HCT116 (cell line): ENCODE results near the gene ETF1. TPM values are rescaled to one million over a fixed set of nuclear protein-coding genes. Genes with fewer than 3 reads are reported as not detected.
A peak's percentile ranks its signal among the peaks of the same experiment; 100 is the strongest.

Source experiments
- ATAC-seq: fragments of 200-7000 bp; cut with Tn5 transposase; 2 replicates; pipeline ENCODE4 v1.9.1; 2020; ENCODE audit warnings: mild to moderate bottlenecking, moderate library complexity
- BruUV-seq: library from RNA; stranded (reverse); fragments of 400-500 nt; replicated peaks from 2 replicates; lab custom pipeline; 2021; lab: Mats Ljungman, UMichigan
- CTCF ChIA-PET: fragments of 300-600 bp; sonication (Branson Sonifier 250); formaldehyde crosslinking; loops from one replicate; lab custom pipeline; 2021; ENCODE audit warnings: antibody characterized with exemption; lab: Charles Lee
- POLR2A ChIA-PET: fragments of 300-600, 350-600 bp; sonication (Branson Sonifier 250); formaldehyde crosslinking; loops from one replicate; lab custom pipeline; 2021; ENCODE audit warnings: antibody characterized with exemption; lab: Charles Lee
- RAD21 ChIA-PET, 2 experiments: fragments of 300-600 bp; sonication (Branson Sonifier 250); formaldehyde crosslinking; loops; one replicate each; lab custom pipeline; 2023; ENCODE audit warnings: low total read pairs in 2 of 2; ENCODE audit not compliant: uncharacterized antibody in 2 of 2, unreplicated experiment in 2 of 2, low non-redundant PET in 1 of 2; lab: Charles Lee
- DNase-seq: peaks from one replicate; pipeline ENCODE4 v3.0.0-alpha.2; 2010; ENCODE audit warnings: low read depth, low spot score
- H2AFZ ChIP-seq: fragments of 200-600 bp; shearing (Covaris generic), sonication (generic); 2 replicates; pipeline ENCODE4 v1.6.1; 2017; ENCODE audit warnings: low read depth, mixed run types, mixed read lengths, antibody characterized with exemption, low read length; ENCODE audit not compliant: poor library complexity, severe bottlenecking
- H3K27ac ChIP-seq: 2 replicates; pipeline ENCODE4 v1.5.1; 2012; ENCODE audit warnings: low read depth, low read length
- H3K27me3 ChIP-seq: fragments of 200-600 bp; sonication (generic); 2 replicates; pipeline ENCODE4 v1.6.1; 2016; ENCODE audit warnings: mixed run types, low read length, mixed read lengths; ENCODE audit not compliant: insufficient read depth
- H3K36me3 ChIP-seq, 2 experiments: fragments of 200-500 bp in 1 of 2; fragments of 200-600 bp in 1 of 2; sonication (Bioruptor generic) in 1 of 2; sonication (generic) in 1 of 2; 2 replicates each; pipeline versions ENCODE4 v1.5.1 to v1.6.1; 2014 to 2016; ENCODE audit warnings: low read length in 2 of 2, inconsistent platforms in 1 of 2, mixed read lengths in 1 of 2, mixed run types in 1 of 2; ENCODE audit not compliant: insufficient read depth in 2 of 2, control insufficient read depth in 1 of 2
- H3K4me1 ChIP-seq, 2 experiments: fragments of 200-600 bp in 1 of 2; sonication (generic) in 1 of 2; 2 replicates each; pipeline versions ENCODE4 v1.5.1 to v1.6.1; 2012 to 2017; ENCODE audit warnings: low read length in 2 of 2, inconsistent platforms in 1 of 2, mild to moderate bottlenecking in 1 of 2, mixed read lengths in 1 of 2, mixed run types in 1 of 2, moderate library complexity in 1 of 2; ENCODE audit not compliant: insufficient read depth in 2 of 2, control insufficient read depth in 1 of 2
- H3K4me2 ChIP-seq: fragments of 200-600 bp; sonication (generic); 2 replicates; pipeline ENCODE4 v1.6.1; 2017; ENCODE audit warnings: mixed run types, low read length, mixed read lengths
- H3K4me3 ChIP-seq, 2 experiments: fragments of 200-600 bp in 1 of 2; sonication (generic) in 1 of 2; replicated peaks in 1 of 2; 2 replicates each; pipeline ENCODE4 v1.5.1; 2011 to 2016; ENCODE audit warnings: low read length in 2 of 2, control low read depth in 1 of 2, low read depth in 1 of 2, mild to moderate bottlenecking in 1 of 2, mixed read lengths in 1 of 2, mixed run types in 1 of 2
- H3K79me2 ChIP-seq: fragments of 200-600 bp; sonication (generic); 2 replicates; pipeline ENCODE4 v1.6.1; 2017; ENCODE audit warnings: mild to moderate bottlenecking, mixed run types, low read length, moderate library complexity, mixed read lengths; ENCODE audit not compliant: insufficient read depth
- H3K9ac ChIP-seq: fragments of 200-600 bp; sonication (generic); 2 replicates; pipeline ENCODE4 v1.6.1; 2016; ENCODE audit warnings: low read length, mixed read lengths
- H3K9me2 ChIP-seq: fragments of 200-600 bp; sonication (generic), shearing (Covaris generic); 2 replicates; pipeline ENCODE4 v1.6.1; 2017; ENCODE audit warnings: mixed run types, mild to moderate bottlenecking, moderate library complexity; ENCODE audit not compliant: insufficient read depth
- H3K9me3 ChIP-seq, 2 experiments: fragments of 200-500 bp in 1 of 2; fragments of 200-600 bp in 1 of 2; sonication (Bioruptor generic) in 1 of 2; sonication (generic) in 1 of 2; 2 replicates each; pipeline ENCODE4 v1.6.1; 2014 to 2017; ENCODE audit warnings: low read length in 2 of 2, mixed read lengths in 2 of 2, inconsistent platforms in 1 of 2, low read depth in 1 of 2, mild to moderate bottlenecking in 1 of 2, mixed run types in 1 of 2, moderate library complexity in 1 of 2; ENCODE audit not compliant: control insufficient read depth in 1 of 2, insufficient read depth in 1 of 2
- H4K20me1 ChIP-seq: fragments of 200-600 bp; sonication (generic), shearing (Covaris generic); 2 replicates; pipeline ENCODE4 v1.6.1; 2017; ENCODE audit warnings: mixed run types, mild to moderate bottlenecking, moderate library complexity; ENCODE audit not compliant: insufficient read depth
- CBX3 ChIP-seq: IDR thresholded peaks from 2 replicates; pipeline ENCODE4 v1.6.1; 2012; ENCODE audit warnings: low read depth
- CEBPB ChIP-seq: IDR thresholded peaks from 2 replicates; pipeline ENCODE4 v1.6.1; 2012; ENCODE audit warnings: low read depth
- EGR1 ChIP-seq: IDR thresholded peaks from 2 replicates; pipeline ENCODE4 v1.6.1; 2012; ENCODE audit warnings: low read depth
- EZH2phosphoT487 ChIP-seq: fragments of 200-600 bp; IDR thresholded peaks from 2 replicates; pipeline ENCODE4 v1.6.1; 2018; ENCODE audit warnings: antibody characterized with exemption, borderline replicate concordance
- FOSL1 ChIP-seq: IDR thresholded peaks from 2 replicates; pipeline ENCODE4 v1.6.1; 2012; ENCODE audit warnings: low read depth
- POLR2AphosphoS5 ChIP-seq: IDR thresholded peaks from 2 replicates; pipeline ENCODE4 v1.6.1; 2011; ENCODE audit warnings: mild to moderate bottlenecking, low read depth, low read length, moderate library complexity
- SIN3A ChIP-seq: IDR thresholded peaks from 2 replicates; pipeline ENCODE4 v1.6.1; 2012; ENCODE audit warnings: low read depth
- SP1 ChIP-seq: IDR thresholded peaks from 2 replicates; pipeline ENCODE4 v1.6.1; 2012; ENCODE audit warnings: low read depth
- SRF ChIP-seq: IDR thresholded peaks from 2 replicates; pipeline ENCODE4 v1.6.1; 2012; ENCODE audit warnings: low read depth
- TCF7L2 ChIP-seq: IDR thresholded peaks from 2 replicates; pipeline ENCODE4 v1.7.0; 2011; ENCODE audit warnings: borderline replicate concordance, inconsistent platforms; ENCODE audit not compliant: insufficient read depth, insufficient read length; ENCODE audit errors: extremely low read depth
- ZFX ChIP-seq: fragments of 450-650 bp; IDR thresholded peaks from 2 replicates; pipeline ENCODE4 v1.6.1; 2017
- intact Hi-C: fragments of 100-400 bp; cut with micrococcal nuclease; formaldehyde crosslinking; loops from 2 replicates; pipeline ENCODE4 v1.10.0; 2022
- total RNA-seq: library from RNA; stranded (reverse); gene quantifications from one replicate; pipeline ENCODE4 v1.2.1, GENCODE V29; 2021; ENCODE audit not compliant: unreplicated experiment
- TF ChIP-seq, protein P1 (sequence below): IDR thresholded peaks from 2 replicates; pipeline ENCODE4 v1.6.1; 2012; ENCODE audit warnings: low read depth
- TF ChIP-seq, protein P2 (sequence below), 3 experiments: fragments of 200-600 bp in 1 of 3; sonication (generic) in 1 of 3; IDR thresholded peaks in 2 of 3; conservative IDR thresholded peaks in 1 of 3; 2 replicates each; pipeline ENCODE4 v1.5.1; 2012 to 2017; ENCODE audit warnings: low read depth in 2 of 3, low read length in 2 of 3, antibody characterized with exemption in 1 of 3, borderline replicate concordance in 1 of 3, control low read depth in 1 of 3, mild to moderate bottlenecking in 1 of 3, mixed read lengths in 1 of 3, mixed run types in 1 of 3, moderate library complexity in 1 of 3; ENCODE audit not compliant: insufficient read depth in 1 of 3
- TF ChIP-seq, protein P3 (sequence below): IDR thresholded peaks from 2 replicates; pipeline ENCODE4 v1.6.1; 2011; ENCODE audit warnings: mild to moderate bottlenecking, low read length, moderate library complexity; ENCODE audit not compliant: insufficient replicate concordance; ENCODE audit errors: extremely low read depth
- TF ChIP-seq, protein P4 (sequence below): IDR thresholded peaks from 2 replicates; pipeline ENCODE4 v1.6.1; 2012

ETF1 gene
- total RNA-seq, 1 experiment from 2014 or later, result 178 TPM

DNA sequence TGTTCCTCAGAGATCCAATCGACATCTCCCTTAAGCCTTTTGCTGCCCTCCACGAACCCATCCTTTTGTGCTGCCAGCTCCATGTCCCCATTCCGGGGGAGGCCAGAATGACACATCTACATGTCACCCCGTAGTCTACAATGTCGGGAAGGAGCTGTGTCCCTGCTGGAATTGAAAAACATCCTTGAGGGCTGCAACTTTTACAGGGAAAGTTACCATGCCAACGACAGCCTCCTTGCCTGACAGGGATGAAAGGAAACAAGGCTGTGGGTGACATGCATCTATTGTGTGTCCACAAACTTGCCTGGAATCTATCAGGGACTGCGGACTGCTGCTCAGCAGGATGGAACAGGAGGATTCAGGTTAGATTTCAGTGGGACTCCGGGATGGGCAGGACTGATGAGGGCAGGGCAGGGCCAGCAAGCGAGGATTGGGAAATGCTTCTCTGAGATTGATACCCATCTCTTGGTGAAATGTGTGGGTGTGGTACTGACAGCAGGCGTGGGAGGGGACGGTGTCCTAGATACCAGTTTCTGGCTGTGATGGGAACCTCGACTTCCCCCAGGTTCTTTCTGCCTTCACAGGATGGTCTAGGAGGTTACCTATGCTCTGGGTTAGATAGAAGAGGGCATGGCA, 52.3 kb downstream of the ETF1 start:
- H3K4me1 ChIP-seq, result peaks cover 20 to 53% of the 10 kb centered on the region in 2 experiments
- H3K9ac ChIP-seq, result peak overlapping the region; percentile 64; the same call in 1 of the 2 replicates
- H3K9me2 ChIP-seq, result no peaks in the 10 kb centered on the region
- H2AFZ ChIP-seq, result no peak overlapping the region
- ChIA-PET POLR2A (interaction anchor here (0.9 to 1.2 kb wide), 2 partner anchors 12 to 26 kb away, joined by 3 to 5 read pairs; partner anchors contain the start of gene EGR1), CTCF (interaction anchor here (0.7 kb wide), 1 partner anchor 13 kb away, joined by 3 read pairs; no protein-coding TSS in a partner anchor), RAD21 (no interaction called here)
- intact Hi-C loops, result no loop called here
- peak overlapping the region; percentile 77 for H3K4me2 ChIP-seq
- H3K79me2 ChIP-seq, result no peaks in the 10 kb centered on the region
- DNase-seq (no peak), ATAC-seq (no peak)
- TF ChIP-seq, protein P1, sequence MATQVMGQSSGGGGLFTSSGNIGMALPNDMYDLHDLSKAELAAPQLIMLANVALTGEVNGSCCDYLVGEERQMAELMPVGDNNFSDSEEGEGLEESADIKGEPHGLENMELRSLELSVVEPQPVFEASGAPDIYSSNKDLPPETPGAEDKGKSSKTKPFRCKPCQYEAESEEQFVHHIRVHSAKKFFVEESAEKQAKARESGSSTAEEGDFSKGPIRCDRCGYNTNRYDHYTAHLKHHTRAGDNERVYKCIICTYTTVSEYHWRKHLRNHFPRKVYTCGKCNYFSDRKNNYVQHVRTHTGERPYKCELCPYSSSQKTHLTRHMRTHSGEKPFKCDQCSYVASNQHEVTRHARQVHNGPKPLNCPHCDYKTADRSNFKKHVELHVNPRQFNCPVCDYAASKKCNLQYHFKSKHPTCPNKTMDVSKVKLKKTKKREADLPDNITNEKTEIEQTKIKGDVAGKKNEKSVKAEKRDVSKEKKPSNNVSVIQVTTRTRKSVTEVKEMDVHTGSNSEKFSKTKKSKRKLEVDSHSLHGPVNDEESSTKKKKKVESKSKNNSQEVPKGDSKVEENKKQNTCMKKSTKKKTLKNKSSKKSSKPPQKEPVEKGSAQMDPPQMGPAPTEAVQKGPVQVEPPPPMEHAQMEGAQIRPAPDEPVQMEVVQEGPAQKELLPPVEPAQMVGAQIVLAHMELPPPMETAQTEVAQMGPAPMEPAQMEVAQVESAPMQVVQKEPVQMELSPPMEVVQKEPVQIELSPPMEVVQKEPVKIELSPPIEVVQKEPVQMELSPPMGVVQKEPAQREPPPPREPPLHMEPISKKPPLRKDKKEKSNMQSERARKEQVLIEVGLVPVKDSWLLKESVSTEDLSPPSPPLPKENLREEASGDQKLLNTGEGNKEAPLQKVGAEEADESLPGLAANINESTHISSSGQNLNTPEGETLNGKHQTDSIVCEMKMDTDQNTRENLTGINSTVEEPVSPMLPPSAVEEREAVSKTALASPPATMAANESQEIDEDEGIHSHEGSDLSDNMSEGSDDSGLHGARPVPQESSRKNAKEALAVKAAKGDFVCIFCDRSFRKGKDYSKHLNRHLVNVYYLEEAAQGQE, result no peak
- no peak for TF ChIP-seq CEBPB
- no peak for TF ChIP-seq SRF
- TF ChIP-seq, protein P2, sequence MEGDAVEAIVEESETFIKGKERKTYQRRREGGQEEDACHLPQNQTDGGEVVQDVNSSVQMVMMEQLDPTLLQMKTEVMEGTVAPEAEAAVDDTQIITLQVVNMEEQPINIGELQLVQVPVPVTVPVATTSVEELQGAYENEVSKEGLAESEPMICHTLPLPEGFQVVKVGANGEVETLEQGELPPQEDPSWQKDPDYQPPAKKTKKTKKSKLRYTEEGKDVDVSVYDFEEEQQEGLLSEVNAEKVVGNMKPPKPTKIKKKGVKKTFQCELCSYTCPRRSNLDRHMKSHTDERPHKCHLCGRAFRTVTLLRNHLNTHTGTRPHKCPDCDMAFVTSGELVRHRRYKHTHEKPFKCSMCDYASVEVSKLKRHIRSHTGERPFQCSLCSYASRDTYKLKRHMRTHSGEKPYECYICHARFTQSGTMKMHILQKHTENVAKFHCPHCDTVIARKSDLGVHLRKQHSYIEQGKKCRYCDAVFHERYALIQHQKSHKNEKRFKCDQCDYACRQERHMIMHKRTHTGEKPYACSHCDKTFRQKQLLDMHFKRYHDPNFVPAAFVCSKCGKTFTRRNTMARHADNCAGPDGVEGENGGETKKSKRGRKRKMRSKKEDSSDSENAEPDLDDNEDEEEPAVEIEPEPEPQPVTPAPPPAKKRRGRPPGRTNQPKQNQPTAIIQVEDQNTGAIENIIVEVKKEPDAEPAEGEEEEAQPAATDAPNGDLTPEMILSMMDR (IDR thresholded peaks at IDR 0.05 in 2 of 3, conservative IDR thresholded peaks at IDR 0.05 in 1 of 3; ENCODE audit: borderline replicate concordance in 1 of 3, insufficient read depth in 1 of 3, low read depth in 2 of 3, low read length in 2 of 3), result no peak
- TF ChIP-seq SIN3A, result no peak
- no peak for TF ChIP-seq EZH2phosphoT487
- TF ChIP-seq EGR1, result no peak
- no peak for TF ChIP-seq POLR2AphosphoS5
- TF ChIP-seq, protein P3, sequence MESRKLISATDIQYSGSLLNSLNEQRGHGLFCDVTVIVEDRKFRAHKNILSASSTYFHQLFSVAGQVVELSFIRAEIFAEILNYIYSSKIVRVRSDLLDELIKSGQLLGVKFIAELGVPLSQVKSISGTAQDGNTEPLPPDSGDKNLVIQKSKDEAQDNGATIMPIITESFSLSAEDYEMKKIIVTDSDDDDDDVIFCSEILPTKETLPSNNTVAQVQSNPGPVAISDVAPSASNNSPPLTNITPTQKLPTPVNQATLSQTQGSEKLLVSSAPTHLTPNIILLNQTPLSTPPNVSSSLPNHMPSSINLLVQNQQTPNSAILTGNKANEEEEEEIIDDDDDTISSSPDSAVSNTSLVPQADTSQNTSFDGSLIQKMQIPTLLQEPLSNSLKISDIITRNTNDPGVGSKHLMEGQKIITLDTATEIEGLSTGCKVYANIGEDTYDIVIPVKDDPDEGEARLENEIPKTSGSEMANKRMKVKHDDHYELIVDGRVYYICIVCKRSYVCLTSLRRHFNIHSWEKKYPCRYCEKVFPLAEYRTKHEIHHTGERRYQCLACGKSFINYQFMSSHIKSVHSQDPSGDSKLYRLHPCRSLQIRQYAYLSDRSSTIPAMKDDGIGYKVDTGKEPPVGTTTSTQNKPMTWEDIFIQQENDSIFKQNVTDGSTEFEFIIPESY, result no peak
- no peak for TF ChIP-seq CBX3
- no peak for TF ChIP-seq TCF7L2
- no peak for TF ChIP-seq ZFX
- TF ChIP-seq, protein P4, sequence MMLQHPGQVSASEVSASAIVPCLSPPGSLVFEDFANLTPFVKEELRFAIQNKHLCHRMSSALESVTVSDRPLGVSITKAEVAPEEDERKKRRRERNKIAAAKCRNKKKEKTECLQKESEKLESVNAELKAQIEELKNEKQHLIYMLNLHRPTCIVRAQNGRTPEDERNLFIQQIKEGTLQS, result no peak
- no peak for TF ChIP-seq FOSL1
- TF ChIP-seq SP1, result no peak
- no peaks in the 10 kb centered on the region for H3K9me3 ChIP-seq
- no peaks in the 10 kb centered on the region for H3K36me3 ChIP-seq
- H3K4me3 ChIP-seq, result no peak overlapping the region
- H3K27ac ChIP-seq, result no peak overlapping the region
- H3K27me3 ChIP-seq, result no peaks in the 10 kb centered on the region
- H4K20me1 ChIP-seq, result no peaks in the 10 kb centered on the region
- BruUV-seq, result no TSS peak
